Activated T-cell treated with anti-CD3 and anti-CD28 coated beads, Interleukin-2, amount 50 U/mL, for 48 hours (primary cell): ENCODE measurements around the gene UCP1.

ENCODE experiments used
- DNase-seq, 2 experiments: peaks; one replicate each; pipeline ENCODE4 v3.0.0-alpha.2; 2020

Gene UCP1, protein sequence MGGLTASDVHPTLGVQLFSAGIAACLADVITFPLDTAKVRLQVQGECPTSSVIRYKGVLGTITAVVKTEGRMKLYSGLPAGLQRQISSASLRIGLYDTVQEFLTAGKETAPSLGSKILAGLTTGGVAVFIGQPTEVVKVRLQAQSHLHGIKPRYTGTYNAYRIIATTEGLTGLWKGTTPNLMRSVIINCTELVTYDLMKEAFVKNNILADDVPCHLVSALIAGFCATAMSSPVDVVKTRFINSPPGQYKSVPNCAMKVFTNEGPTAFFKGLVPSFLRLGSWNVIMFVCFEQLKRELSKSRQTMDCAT

DNA sequence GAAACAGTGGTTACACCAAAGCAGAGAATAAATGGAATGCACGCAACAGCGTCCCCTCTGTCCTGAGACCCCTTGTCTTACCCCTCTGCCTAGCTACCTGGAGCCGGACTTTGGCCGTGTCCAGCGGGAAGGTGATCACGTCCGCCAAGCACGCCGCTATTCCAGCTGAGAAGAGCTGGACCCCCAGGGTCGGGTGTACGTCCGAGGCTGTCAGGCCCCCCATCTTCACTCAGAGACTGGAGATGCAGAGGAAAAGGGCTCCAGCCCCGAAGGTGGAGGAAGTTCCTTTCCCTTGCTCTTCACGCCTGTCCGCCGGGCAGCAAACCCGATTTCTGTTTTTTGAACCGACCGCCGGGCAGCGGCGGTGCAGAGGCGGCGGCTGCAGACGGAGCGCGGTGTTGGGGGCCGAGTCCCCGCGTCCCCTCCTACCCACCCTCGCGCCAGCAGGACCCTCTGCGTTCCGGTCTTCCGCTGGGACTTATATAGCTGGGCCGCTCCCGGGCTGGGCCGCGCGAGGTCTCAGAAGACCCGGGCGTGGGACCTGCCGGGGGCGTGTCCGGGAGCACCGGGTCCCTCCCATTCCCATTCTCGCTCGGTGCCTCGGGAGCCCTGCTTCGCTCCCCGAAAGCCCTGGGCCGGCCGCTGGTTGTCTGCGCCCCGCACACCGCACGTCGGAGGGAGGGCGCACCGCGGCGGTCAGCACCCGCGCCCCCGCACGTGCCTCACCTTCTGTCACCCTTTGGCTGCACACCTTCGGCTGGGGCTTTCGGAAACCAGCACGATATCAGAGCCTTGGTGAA is at the start of gene UCP1:
Gene UCP1 (minus strand): TSS at position 455 of the 800 bp plus-strand sequence. CDS start 232 bp downstream, at position 223.
- peak in 1 of 2 experiments; percentile 24 for DNase-seq

DNA sequence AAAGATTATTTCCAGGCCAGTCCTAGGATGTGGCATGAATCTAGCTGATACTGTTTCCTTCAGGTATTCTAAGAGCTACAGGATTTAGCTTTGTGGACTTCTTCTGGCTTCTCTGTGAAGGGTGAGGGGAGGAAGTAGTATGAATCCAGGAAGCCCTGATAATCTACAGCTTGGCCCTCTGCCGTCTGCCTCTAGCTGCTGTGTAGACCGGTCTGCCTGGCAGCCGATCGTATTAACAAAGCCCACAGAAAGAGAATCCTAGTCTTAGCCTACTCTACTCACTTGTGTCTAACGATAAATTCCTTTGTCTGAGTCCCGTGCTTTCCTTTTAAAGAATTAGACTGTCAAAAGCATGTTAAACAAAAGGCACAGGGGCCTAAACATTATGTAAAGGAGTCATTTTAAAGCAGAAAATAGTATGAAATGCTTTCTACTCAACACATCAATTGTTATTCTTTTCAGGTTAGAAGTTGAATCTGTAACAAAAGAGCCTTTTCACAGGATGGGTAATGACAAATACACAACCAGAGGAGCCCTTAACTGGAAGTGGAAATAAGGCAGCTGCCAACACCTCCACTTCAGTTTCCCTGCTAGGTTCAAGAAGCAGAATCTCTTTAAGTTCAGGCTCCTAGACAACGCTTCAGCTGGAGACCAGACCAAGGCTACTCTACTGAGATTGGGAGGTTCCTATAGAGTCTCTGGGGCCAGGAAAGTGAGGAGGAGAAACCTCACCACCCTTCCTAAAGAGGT is 48.9 kb upstream of the UCP1 start:
- DNase-seq = no peak

DNA sequence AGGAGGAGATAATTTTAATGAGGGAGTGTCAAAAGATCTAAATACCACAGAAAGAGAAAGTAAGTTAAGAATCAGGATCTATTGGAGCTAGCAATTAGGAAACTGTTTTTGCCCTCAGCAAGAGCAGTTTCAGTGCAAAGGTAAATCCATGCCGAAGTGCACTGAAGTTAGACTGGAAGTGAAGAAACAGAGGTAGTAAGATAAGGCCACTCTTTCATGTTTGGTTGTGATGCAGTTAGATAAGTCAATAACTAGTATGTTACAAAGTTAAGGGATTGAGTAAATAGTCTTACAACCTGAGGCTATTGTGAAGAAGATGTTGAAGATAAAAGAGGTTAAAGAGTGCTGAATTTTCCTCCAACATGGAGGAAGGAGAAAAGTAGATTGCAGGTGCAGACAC is 46.7 kb upstream of the UCP1 start:
- DNase-seq = no peak

DNA sequence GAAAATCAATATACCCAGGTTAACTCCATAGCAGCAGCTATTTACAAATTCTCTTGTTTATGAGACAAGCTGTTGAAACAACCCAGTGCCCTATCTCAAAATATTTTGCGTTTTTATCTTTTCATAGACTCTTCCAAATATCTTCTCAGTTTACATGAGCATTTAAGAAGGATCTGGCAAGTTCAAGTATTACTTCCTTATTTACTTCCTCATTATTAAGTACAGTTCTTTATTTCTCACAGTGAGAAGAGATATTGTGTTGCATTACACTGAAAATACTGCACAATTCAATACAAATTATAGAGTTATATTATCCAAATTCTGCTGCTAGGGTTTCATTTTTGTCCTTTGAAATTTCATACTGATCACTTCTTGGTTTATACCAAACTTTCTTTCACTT is 43.6 kb upstream of the UCP1 start:
- no peak for DNase-seq

GRCh38 chr4:140611854-140612253 is 43.1 kb upstream of the UCP1 start:
- DNase-seq = no peak

- DNase-seq = no peak
Observed at GRCh38 chr4:140609548-140610425, 41.0 kb upstream of the UCP1 start.

- no peak for DNase-seq
Observed at GRCh38 chr4:140607852-140608251, 39.1 kb upstream of the UCP1 start.

GRCh38 chr4:140604544-140604943 is 35.8 kb upstream of the UCP1 start:
- no peak for DNase-seq

GRCh38 chr4:140603286-140603685 is 34.5 kb upstream of the UCP1 start:
- no peak for DNase-seq

GRCh38 chr4:140602714-140603113 is 34.0 kb upstream of the UCP1 start:
- no peak for DNase-seq

DNA sequence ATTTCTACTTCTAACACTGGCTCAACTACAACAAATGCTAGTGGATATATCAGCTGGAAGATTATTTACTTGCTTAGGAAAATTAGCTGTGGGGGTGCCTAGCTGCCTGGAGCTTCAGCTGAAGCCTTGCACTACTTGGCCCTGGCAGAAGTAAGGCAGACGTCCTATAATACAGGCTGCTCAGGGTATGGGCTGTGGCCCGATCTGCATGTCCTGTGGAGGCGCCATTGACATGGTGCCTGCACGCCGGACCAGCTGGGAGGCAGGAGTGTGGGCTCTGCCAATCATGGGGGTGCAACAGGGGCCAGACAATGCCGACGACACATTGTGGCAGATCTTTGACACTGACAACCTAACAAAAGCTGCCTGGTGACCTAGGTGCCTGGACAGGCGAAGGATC is 31.6 kb upstream of the UCP1 start:
- DNase-seq = no peak

DNA sequence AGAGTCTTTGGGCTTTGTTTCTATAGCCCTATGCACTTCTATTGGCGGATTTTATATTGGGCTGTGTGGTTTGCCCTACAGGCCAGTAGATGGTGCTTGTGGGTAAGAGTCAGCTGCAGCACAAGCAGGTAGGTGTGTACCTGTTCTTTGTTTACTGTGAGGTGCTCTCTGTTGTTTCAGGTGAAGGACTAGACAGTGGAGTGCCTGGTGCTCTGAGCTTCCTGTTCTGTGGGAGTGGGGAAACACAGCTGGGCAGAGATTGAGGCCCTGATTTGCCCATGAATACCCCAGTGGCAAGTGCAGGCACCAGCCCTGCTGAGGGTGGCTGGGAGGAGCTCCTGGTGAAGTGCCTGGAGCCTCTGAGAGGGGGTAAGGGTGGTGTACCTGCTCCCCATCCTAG is 26.3 kb upstream of the UCP1 start:
- DNase-seq = no peak

DNA sequence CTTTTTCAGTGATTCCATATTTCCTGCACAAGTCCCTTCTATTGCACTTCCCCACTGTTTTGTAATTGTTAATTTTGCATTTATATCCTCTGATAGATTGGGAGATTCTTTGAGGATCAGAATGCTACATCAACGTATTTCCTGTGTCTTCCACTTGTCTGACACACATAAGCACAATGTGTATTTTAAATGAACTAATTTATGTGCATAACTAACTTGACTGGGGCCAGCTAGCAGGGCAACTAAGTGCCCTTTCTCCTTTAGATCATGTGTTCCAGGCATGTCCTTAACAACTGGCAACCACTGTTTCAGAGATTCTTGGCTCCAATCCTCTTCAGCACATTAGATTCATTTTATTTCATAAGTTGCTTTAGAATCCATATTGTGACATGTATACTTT is 15.7 kb upstream of the UCP1 start:
- DNase-seq = no peak

GRCh38 chr4:140581078-140581477 is 12.3 kb upstream of the UCP1 start:
- DNase-seq = no peak

GRCh38 chr4:140579278-140579677 is 10.5 kb upstream of the UCP1 start:
- DNase-seq = no peak

GRCh38 chr4:140575489-140575888 is 6.7 kb upstream of the UCP1 start:
- DNase-seq = no peak

DNA sequence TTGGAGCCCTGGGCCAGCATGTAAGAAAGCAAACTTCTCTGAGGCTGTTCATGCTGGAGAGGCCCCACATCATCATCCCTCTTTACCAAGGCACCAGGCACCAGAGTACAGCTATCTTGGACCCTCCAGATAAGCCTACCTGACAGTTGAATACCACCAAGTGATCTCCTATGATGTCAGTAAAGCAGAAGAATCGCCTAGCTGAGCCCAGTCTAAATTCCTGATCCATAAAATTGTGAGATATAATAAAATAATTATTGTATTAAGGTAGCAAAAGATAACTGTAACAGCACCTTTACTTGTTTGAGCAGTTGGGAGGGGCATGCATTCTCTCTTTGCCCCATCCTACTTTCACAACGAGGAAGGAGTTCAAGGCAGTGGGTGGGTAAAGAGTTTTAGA is 2.9 kb upstream of the UCP1 start:
- no peak for DNase-seq

DNA sequence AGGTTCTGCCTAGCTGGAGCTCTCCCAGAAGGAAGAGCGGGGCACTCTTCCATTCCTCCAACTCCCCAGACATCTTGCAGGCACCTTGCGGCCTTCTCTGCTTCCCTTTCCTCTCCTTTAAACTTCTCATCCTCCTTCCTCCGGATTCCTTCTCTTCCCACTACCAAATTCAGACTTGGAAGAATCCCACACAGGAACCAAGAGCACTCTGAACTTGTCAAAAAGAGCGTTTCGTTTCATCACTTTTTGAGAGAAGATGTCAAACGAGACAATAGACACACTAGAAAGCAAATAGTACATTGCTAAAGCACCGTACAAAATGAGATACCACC is 512 bp upstream of the UCP1 start:
- no peak for DNase-seq

- DNase-seq = no peak
Observed at GRCh38 chr4:140559696-140560095, 9.1 kb downstream of the UCP1 start.

DNA sequence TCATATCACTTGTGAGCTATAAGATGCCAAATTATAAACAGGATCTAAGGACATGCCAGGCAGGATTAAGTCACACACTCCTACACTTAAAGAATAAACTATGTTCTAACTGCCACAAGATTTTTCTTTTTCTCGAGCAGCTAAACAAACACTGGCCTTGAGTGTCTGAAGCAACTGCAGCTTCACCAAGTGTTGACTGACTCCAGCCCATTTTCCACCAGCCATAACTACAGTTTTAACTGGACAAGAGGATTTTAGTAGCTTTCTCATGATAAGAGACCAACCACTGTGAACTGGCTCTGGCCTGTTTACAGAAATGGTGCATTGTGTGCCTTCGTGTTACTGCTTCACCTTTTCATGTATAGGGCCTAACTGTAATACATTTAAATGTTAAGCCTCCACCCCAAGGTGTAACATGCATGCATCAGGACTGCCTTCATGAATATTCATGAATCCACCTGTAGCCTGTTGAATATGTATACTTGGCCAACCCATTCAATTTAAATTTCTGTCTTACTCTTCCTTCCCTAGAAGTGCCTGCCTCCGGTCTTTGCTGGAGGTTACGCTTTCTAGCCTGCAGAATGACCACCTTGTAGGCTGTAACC is 10.8 kb downstream of the UCP1 start:
- DNase-seq = no peak

DNA sequence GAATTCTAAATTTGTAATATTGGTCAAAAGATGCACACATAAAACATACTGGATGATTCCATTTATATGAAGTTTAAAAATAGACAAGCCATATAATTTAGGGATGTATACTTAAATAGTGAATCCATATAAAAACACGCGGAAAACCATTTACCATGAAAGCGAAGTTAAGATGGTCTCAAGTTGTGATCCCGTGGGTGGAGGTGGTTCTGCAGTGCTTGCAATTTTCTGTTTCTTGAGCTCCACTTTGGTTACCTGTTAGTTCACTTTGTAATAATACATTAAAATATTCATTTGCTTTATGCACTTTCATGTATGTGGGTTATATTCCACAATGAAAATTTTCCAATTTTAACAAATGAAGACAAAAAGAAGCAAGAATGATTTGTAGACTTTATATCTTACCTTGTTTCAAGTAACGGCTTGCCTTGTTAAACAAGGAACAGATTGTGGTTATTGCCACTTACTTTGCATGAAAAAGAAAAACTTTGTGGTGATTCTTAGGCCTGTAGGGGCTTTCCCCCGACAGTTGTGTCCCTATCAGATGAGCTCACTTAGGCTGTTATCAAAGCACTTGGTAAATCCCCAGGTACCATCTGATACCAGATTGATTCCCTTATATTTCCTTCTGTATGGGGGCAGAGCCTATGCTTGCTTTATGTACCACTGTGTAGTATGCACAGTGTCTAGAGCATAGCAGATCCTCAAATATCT is 12.2 kb downstream of the UCP1 start:
- peak in 1 of 2 experiments; percentile 27 for DNase-seq
